Measurements from ENCODE around the gene OR14K1.
"Not testable (repeated sequence)": the region's sequence is repeated elsewhere in the genome, so short reads cannot be mapped to it uniquely, and the experiment has no call there.

OR14K1 gene

DNA sequence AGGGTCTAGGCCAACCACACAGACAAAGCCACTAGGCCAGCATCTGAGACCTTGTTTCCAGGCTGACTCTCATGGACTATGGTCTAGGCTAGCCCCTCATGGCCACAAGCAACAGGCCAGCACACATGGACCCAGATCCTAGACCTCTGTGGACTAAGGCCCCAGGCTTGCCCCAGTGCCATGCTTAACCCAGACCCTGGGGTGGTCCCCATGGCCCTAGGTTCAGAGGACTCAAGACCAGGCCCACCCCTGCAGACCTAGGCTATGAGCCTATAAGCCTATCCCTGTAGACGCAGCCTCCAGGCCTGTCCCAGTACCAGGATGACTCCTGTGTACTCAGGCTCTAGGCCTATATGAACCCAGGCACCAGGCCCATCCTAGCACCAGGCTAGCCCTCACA, 11.5 kb downstream of the OR14K1 start:
- H3K27me3 ChIP-seq (ENCODE audit: insufficient read depth, low read length), result no peaks in the 10 kb centered on the region
- H3K4me3 ChIP-seq (ENCODE audit: low read length), result no peak overlapping the region
- no peaks in the 10 kb centered on the region; the same call in 1 of the 2 replicates for H3K9me3 ChIP-seq (ENCODE audit: insufficient read depth, low read depth, low read length)
- H3K36me3 ChIP-seq (ENCODE audit: insufficient read depth, low read depth, low read length), result no peaks in the 10 kb centered on the region
- H3K27ac ChIP-seq (ENCODE audit: low read length), result no peak overlapping the region
- H3K9ac ChIP-seq (ENCODE audit: low read depth, low read length), result no peak overlapping the region
- no peaks in the 10 kb centered on the region for H3K4me1 ChIP-seq (ENCODE audit: insufficient read depth, low read length)

- not testable (repeated sequence) for H3K4me3 ChIP-seq (ENCODE audit: low read length); H3K9me3 ChIP-seq (ENCODE audit: insufficient read depth, low read depth, low read length); H3K27me3 ChIP-seq (ENCODE audit: insufficient read depth, low read length); H3K36me3 ChIP-seq (ENCODE audit: insufficient read depth, low read depth, low read length); H3K9ac ChIP-seq (ENCODE audit: low read depth, low read length); H3K4me1 ChIP-seq (ENCODE audit: insufficient read depth, low read length); H3K27ac ChIP-seq (ENCODE audit: low read length)
Measured at GRCh38 chr1:247754311-247754710, 15.9 kb downstream of the OR14K1 start.

DNA sequence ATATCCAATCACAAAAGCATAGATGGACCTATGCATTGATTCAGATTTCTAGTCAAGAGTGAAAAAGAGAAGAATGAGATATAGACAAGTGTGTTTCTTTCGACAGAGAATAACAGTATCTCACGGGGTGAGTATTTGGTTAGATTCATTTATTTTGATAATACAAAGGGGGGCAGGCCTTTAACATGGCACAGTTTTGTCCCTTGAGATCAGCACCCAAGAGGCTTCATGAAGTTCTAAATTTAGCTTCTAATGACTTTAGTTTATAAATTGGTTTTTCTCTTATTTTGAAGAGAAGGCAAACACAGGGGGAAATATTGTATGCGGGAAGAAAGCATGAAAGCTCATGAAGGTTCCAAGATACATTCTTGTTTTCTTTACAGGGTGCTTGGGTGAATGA, 22.0 kb downstream of the OR14K1 start, which contains the start of gene OR1C1:
TSS of gene OR1C1 (minus strand) at position 101 of the 400 bp plus-strand sequence. CDS start 2,150 bp downstream, outside the sequence.
- H3K27me3 ChIP-seq (ENCODE audit: insufficient read depth, low read length), result no peaks in the 10 kb centered on the region
- H3K4me3 ChIP-seq (ENCODE audit: low read length), result no peak within 1 kb of the TSS
- no peak within 1 kb of the TSS for H3K27ac ChIP-seq (ENCODE audit: low read length)
- no peak within 1 kb of the TSS for H3K9ac ChIP-seq (ENCODE audit: low read depth, low read length)
- H3K9me3 ChIP-seq (ENCODE audit: insufficient read depth, low read depth, low read length), result no peaks in the 10 kb centered on the region
- H3K36me3 ChIP-seq (ENCODE audit: insufficient read depth, low read depth, low read length), result no peaks in the 10 kb centered on the region
- no peaks in the 10 kb centered on the region for H3K4me1 ChIP-seq (ENCODE audit: insufficient read depth, low read length)

GRCh38 chr1:247769603-247770002, 31.2 kb downstream of the OR14K1 start:
- no peaks in the 10 kb centered on the region for H3K27me3 ChIP-seq (ENCODE audit: insufficient read depth, low read length)
- no peaks in the 10 kb centered on the region for H3K9me3 ChIP-seq (ENCODE audit: insufficient read depth, low read depth, low read length)
- no peaks in the 10 kb centered on the region for H3K4me1 ChIP-seq (ENCODE audit: insufficient read depth, low read length)
- no peak overlapping the region for H3K27ac ChIP-seq (ENCODE audit: low read length)
- no peak overlapping the region for H3K9ac ChIP-seq (ENCODE audit: low read depth, low read length)
- H3K4me3 ChIP-seq (ENCODE audit: low read length), result no peak overlapping the region
- H3K36me3 ChIP-seq (ENCODE audit: insufficient read depth, low read depth, low read length), result no peaks in the 10 kb centered on the region

Measured in iPS-20b (cell line).